Activated CD8-positive, alpha-beta T cell treated with anti-CD3 and anti-CD28 coated beads for 36 hours (primary cell): ENCODE data around the gene C19orf85. TPM values are rescaled to one million over a fixed set of nuclear protein-coding genes. Genes with fewer than 3 reads are reported as not detected.

Experiments
- ATAC-seq: fragments of 200-7000 bp; cut with Tn5 transposase; one replicate; pipeline ENCODE4 v1.10.0; 2021; ENCODE audit warnings: mild to moderate bottlenecking, moderate library complexity
- CTCF ChIA-PET: fragments of 350-600 bp; sonication (Branson Sonifier 250); formaldehyde crosslinking; loops from one replicate; lab custom pipeline; 2021; ENCODE audit warnings: antibody characterized with exemption; lab: Charles Lee
- POLR2A ChIA-PET: fragments of 350-600 bp; sonication (Branson Sonifier 250); formaldehyde crosslinking; loops from one replicate; lab custom pipeline; 2021; ENCODE audit warnings: antibody characterized with exemption; lab: Charles Lee
- DNase-seq: peaks from one replicate; pipeline ENCODE4 v3.0.0-alpha.2; 2020
- H3K27ac Mint-ChIP-seq: one replicate; pipeline ENCODE4 v1.8.0; 2021; ENCODE audit warnings: mild to moderate bottlenecking, mixed read lengths
- H3K27me3 Mint-ChIP-seq: one replicate; pipeline ENCODE4 v1.8.0; 2021; ENCODE audit warnings: mixed read lengths
- H3K36me3 Mint-ChIP-seq: one replicate; pipeline ENCODE4 v1.8.0; 2021; ENCODE audit warnings: low read depth, mixed read lengths
- H3K4me1 Mint-ChIP-seq: one replicate; pipeline ENCODE4 v1.8.0; 2021; ENCODE audit warnings: low read depth, mixed read lengths
- H3K4me3 Mint-ChIP-seq: one replicate; pipeline ENCODE4 v1.8.0; 2021; ENCODE audit warnings: mild to moderate bottlenecking, moderate library complexity, mixed read lengths
- H3K9me3 Mint-ChIP-seq: one replicate; pipeline ENCODE4 v1.8.0; 2021; ENCODE audit warnings: mixed read lengths
- CTCF ChIP-seq: fragments of 200-600 bp; IDR thresholded peaks from one replicate; pipeline ENCODE4 v1.8.0; 2022; ENCODE audit warnings: antibody characterized with exemption, mild to moderate bottlenecking
- intact Hi-C: fragments of 100-400 bp; cut with micrococcal nuclease; formaldehyde crosslinking; loops from one replicate; pipeline ENCODE4 v1.10.0; 2022
- total RNA-seq, 2 experiments: library from RNA; stranded (reverse); gene quantifications; one replicate each; pipeline ENCODE4 v1.2.3, GENCODE V29; 2021

The C19orf85 gene
- total RNA-seq, 2 experiments from 2014 or later: not detected

- CTCF ChIA-PET: interaction anchor here (2.5 to 3.4 kb wide), 2 partner anchors 10 to 26 kb away, joined by 8 to 17 read pairs; no protein-coding TSS in a partner anchor
- Mint-ChIP-seq H3K4me3 (no peak overlapping the region), H3K27me3 (peaks cover 6% of the 10 kb centered on the region), H3K27ac (no peak overlapping the region), H3K9me3 (no peaks in the 10 kb centered on the region), H3K36me3 (no peaks in the 10 kb centered on the region), H3K4me1 (peaks cover 2% of the 10 kb centered on the region)
- POLR2A ChIA-PET: interaction anchor here (1.9 kb wide), 1 partner anchor 8 kb away, joined by 8 read pairs; the partner anchor contains the start of gene NAT14
- TF ChIP-seq CTCF: no peak
- intact Hi-C loops: no loop called here
- DNase-seq (no peak), ATAC-seq (no peak)
Measured at GRCh38 chr19:55493645-55494171, 29.2 kb upstream of the C19orf85 start.

DNA sequence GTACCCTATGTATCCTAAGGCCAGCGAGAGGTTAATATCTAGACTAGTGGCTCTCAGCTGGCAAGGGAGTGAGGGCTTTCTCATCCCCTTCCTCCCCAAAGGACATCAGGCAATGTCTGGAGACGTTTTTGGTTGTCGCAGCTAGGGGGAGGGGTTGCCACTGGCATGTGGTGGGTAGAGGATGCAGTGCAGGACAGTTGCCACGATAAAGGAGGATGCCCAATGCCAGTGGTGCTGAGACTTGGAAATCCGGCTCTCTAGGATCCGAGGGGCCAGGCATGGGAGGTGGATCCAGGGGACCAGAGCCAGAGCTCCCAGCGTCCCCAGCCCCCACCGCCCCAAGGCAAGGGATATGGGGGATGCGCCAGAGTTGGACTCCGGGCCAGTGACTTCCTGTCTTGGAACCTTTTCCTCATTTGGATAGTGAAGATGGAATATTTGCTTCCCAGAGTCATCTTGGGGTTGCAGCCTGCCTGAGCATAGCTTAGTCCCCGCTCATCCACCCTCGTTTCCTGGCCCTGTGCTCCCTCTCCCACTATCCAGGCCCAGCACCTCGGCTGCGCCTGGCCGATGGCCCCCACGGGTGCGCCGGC is 28.6 kb upstream of the C19orf85 start:
- no peak for DNase-seq
- intact Hi-C loops: no loop called here
- Mint-ChIP-seq H3K9me3 (no peaks in the 10 kb centered on the region), H3K27ac (no peak overlapping the region), H3K4me1 (peaks cover 3% of the 10 kb centered on the region), H3K36me3 (no peaks in the 10 kb centered on the region), H3K4me3 (no peak overlapping the region), H3K27me3 (peaks cover 6% of the 10 kb centered on the region)
- no peak for TF ChIP-seq CTCF
- POLR2A ChIA-PET: interaction anchor here (0.6 to 0.9 kb wide), 2 partner anchors 8 to 403 kb away, joined by 3 read pairs; partner anchors contain the start of gene NAT14
- CTCF ChIA-PET: interaction anchor here (2.5 to 3.4 kb wide), 2 partner anchors 11 to 25 kb away, joined by 8 to 17 read pairs; no protein-coding TSS in a partner anchor
- ATAC-seq: no peak

- ChIA-PET CTCF (interaction anchor here (1.4 to 3.4 kb wide), 2 partner anchors 11 to 39 kb away, joined by 3 to 17 read pairs; no protein-coding TSS in a partner anchor), POLR2A (interaction anchor here (0.6 to 0.9 kb wide), 2 partner anchors 8 to 402 kb away, joined by 3 read pairs; partner anchors contain the start of gene NAT14)
- intact Hi-C loops: no loop called here
- no peak for ATAC-seq
- peaks cover 8% of the 10 kb centered on the region for H3K4me1 Mint-ChIP-seq
- no peaks in the 10 kb centered on the region for H3K36me3 Mint-ChIP-seq
- H3K27me3 Mint-ChIP-seq: peaks cover 6% of the 10 kb centered on the region
- no peak overlapping the region for H3K27ac Mint-ChIP-seq
- TF ChIP-seq CTCF: no peak
- no peaks in the 10 kb centered on the region for H3K9me3 Mint-ChIP-seq
- no peak overlapping the region for H3K4me3 Mint-ChIP-seq
- no peak for DNase-seq
Measured at GRCh38 chr19:55492362-55492944, 27.9 kb upstream of the C19orf85 start.

DNA sequence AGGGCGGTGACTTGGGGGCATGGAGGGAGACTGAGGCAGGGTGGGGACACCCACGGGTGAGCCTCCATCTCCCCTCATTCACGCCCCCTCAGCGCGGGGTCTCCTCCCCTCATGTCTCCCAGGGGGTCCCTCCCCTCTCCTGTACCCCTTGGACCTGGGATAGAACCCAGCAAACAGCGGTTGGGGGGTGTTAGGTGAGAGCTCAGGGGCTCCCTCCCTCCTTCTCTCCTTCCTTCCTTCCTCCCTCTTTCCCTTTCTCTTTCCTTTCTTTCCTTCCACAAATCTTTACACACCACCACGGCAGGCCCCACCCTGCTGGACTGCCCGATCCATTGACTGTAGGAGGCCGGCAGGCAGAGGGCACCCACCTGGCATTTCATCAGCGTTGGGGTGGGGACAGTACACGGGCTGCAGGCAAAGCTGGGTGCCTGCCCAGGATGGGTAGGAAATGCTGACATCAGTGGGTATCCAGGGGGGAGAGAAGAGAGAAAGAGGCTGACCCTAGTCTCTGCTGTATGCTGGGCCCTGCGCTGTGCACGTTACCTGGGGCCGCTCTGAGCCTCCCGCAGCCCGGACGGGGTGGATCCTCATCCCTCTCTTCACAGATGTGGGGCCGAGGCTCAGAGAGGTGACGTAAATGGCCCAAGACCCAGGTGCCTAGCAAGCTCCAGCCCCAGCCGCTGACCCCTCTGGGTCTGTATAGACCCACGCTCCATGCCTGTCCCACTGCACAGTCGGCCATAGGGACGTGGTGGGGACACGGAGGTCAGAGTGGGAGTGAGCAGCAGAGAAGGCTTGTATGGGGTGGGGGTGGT is 27.2 kb upstream of the C19orf85 start:
- no peak for ATAC-seq

More for the DNA sequence above, 27.2 kb upstream of the C19orf85 start:
- no peaks in the 10 kb centered on the region for H3K9me3 Mint-ChIP-seq
- POLR2A ChIA-PET: interaction anchor here (0.7 kb wide), 1 partner anchor 9 kb away, joined by 3 read pairs; no protein-coding TSS in a partner anchor
- H3K36me3 Mint-ChIP-seq: no peaks in the 10 kb centered on the region
- H3K27ac Mint-ChIP-seq: no peak overlapping the region
- peaks cover 6% of the 10 kb centered on the region for H3K27me3 Mint-ChIP-seq
- H3K4me1 Mint-ChIP-seq: peaks cover 15% of the 10 kb centered on the region
- no peak for DNase-seq
- intact Hi-C loops: no loop called here
- no peak for TF ChIP-seq CTCF
- CTCF ChIA-PET: interaction anchor here (0.9 to 1.4 kb wide), 2 partner anchors 38 to 350 kb away, joined by 3 read pairs; no protein-coding TSS in a partner anchor
- H3K4me3 Mint-ChIP-seq: no peak overlapping the region
